ENCODE data around the gene COX7A2.

COX7A2 gene

GRCh38 chr6:75224303-75224926 is 19.2 kb downstream of the COX7A2 start:
- no peak for DNase-seq (ENCODE audit: low read depth)
- H3K4me3 ChIP-seq (ENCODE audit: low read depth, low read length) = no peak overlapping the region
- no peak for TF ChIP-seq CTCF (IDR thresholded peaks at IDR 0.05; ENCODE audit: insufficient read depth, low read depth, low read length, missing control alignments)

- no peak overlapping the region for H3K4me3 ChIP-seq (ENCODE audit: low read depth, low read length)
- DNase-seq (ENCODE audit: low read depth) = no peak
- TF ChIP-seq CTCF (IDR thresholded peaks at IDR 0.05; ENCODE audit: insufficient read depth, low read depth, low read length, missing control alignments) = no peak
These were observed 20.2 kb downstream of the COX7A2 start for GRCh38 chr6:75223428-75223827.

GRCh38 chr6:75222261-75222660 is 21.3 kb downstream of the COX7A2 start:
- DNase-seq (ENCODE audit: low read depth) = no peak
- no peak overlapping the region for H3K4me3 ChIP-seq (ENCODE audit: low read depth, low read length)
- no peak for TF ChIP-seq CTCF (IDR thresholded peaks at IDR 0.05; ENCODE audit: insufficient read depth, low read depth, low read length, missing control alignments)

- DNase-seq (ENCODE audit: low read depth) = no peak
- H3K4me3 ChIP-seq (ENCODE audit: low read depth, low read length) = no peak overlapping the region
- no peak for TF ChIP-seq CTCF (IDR thresholded peaks at IDR 0.05; ENCODE audit: insufficient read depth, low read depth, low read length, missing control alignments)
These were observed 22.5 kb downstream of the COX7A2 start for GRCh38 chr6:75221116-75221515.

- H3K4me3 ChIP-seq (ENCODE audit: low read depth, low read length) = no peak overlapping the region
- TF ChIP-seq CTCF (IDR thresholded peaks at IDR 0.05; ENCODE audit: insufficient read depth, low read depth, low read length, missing control alignments) = no peak
These were observed 23.2 kb downstream of the COX7A2 start for GRCh38 chr6:75220357-75220756.

GRCh38 chr6:75219263-75219662 is 24.3 kb downstream of the COX7A2 start:
- no peak for DNase-seq (ENCODE audit: low read depth)
- no peak overlapping the region for H3K4me3 ChIP-seq (ENCODE audit: low read depth, low read length)
- no peak for TF ChIP-seq CTCF (IDR thresholded peaks at IDR 0.05; ENCODE audit: insufficient read depth, low read depth, low read length, missing control alignments)

More at GRCh38 chr6:75220357-75220756, 23.2 kb downstream of the COX7A2 start:
- no peak for DNase-seq (ENCODE audit: low read depth)

GRCh38 chr6:75217193-75217592 is 26.4 kb downstream of the COX7A2 start:
- no peak overlapping the region for H3K4me3 ChIP-seq (ENCODE audit: low read depth, low read length)
- no peak for DNase-seq (ENCODE audit: low read depth)
- TF ChIP-seq CTCF (IDR thresholded peaks at IDR 0.05; ENCODE audit: insufficient read depth, low read depth, low read length, missing control alignments) = no peak

Data from GM12865 (cell line).